Mucosa of gallbladder (tissue), 1 donor: Measurements from ENCODE around the gene TBXT. TPM values are rescaled to one million over a fixed set of nuclear protein-coding genes. Genes with fewer than 3 reads are reported as not detected.
"Not testable (repeated sequence)": the region's sequence is repeated elsewhere in the genome, so short reads cannot be mapped to it uniquely, and the experiment has no call there.

ENCODE experiments used
- DNase-seq: peaks from one replicate; pipeline ENCODE4 v3.0.0-alpha.2; 2020; ENCODE audit warnings: low spot score
- total RNA-seq: library from RNA; stranded (reverse); gene quantifications from one replicate; pipeline ENCODE4 v1.2.1, GENCODE V29; 2021
- donor health status: DM: no; HTN: no; CAD: no.

The TBXT gene
- total RNA-seq, 1 donor from 2014 or later = not detected

- no peak for DNase-seq
Observed at GRCh38 chr6:166169549-166170421, 2.1 kb upstream of the TBXT start.

- DNase-seq = no peak
Observed at GRCh38 chr6:166168616-166169548, 1.2 kb upstream of the TBXT start.

GRCh38 chr6:166167258-166167731 lies 356 bp downstream of the TBXT start:
- DNase-seq = no peak

GRCh38 chr6:166166314-166167257 lies 1.1 kb downstream of the TBXT start:
- DNase-seq = no peak

- no peak for DNase-seq
Observed at GRCh38 chr6:166165558-166166313, 1.9 kb downstream of the TBXT start.

- DNase-seq = no peak
Observed at GRCh38 chr6:166162599-166163342, 4.9 kb downstream of the TBXT start.

GRCh38 chr6:166157930-166158617 lies 9.6 kb downstream of the TBXT start:
- no peak for DNase-seq

- no peak for DNase-seq
Observed at GRCh38 chr6:166156942-166157341, 10.7 kb downstream of the TBXT start.

GRCh38 chr6:166153966-166154365 lies 13.7 kb downstream of the TBXT start:
- no peak for DNase-seq

- no peak for DNase-seq
Observed at GRCh38 chr6:166152660-166153059, 15.0 kb downstream of the TBXT start.

- DNase-seq = no peak
Observed at GRCh38 chr6:166151798-166152197, 15.9 kb downstream of the TBXT start.

GRCh38 chr6:166145751-166146150 lies 21.9 kb downstream of the TBXT start:
- DNase-seq = no peak

GRCh38 chr6:166143011-166143410 lies 24.6 kb downstream of the TBXT start:
- peak; percentile 66 for DNase-seq

GRCh38 chr6:166127624-166128472 lies 39.8 kb downstream of the TBXT start:
- DNase-seq = no peak

GRCh38 chr6:166123115-166123514 lies 44.5 kb downstream of the TBXT start:
- DNase-seq = not testable (repeated sequence)

- no peak for DNase-seq
Observed at GRCh38 chr6:166121726-166122125, 45.9 kb downstream of the TBXT start.

GRCh38 chr6:166119116-166119911 lies 48.3 kb downstream of the TBXT start:
- DNase-seq = no peak
